Activated CD4-positive, alpha-beta T cell treated with anti-CD3 and anti-CD28 coated beads, Interleukin-2, Interleukin-6, amounts not matched to agents 100 ng/mL and 50 ng/mL, durations not matched to agents 16 hours and 8 hours (primary cell): ENCODE data around the gene FAM120A.

Experiments used
- DNase-seq: peaks from one replicate; pipeline ENCODE4 v3.0.0-alpha.2; 2020

FAM120A gene

GRCh38 chr9:93451849-93452709, 594 bp downstream of the FAM120A start:
- peak; percentile 62 for DNase-seq

- no peak for DNase-seq
These were observed 1.2 kb downstream of the FAM120A start for GRCh38 chr9:93452710-93453046.

- peak; percentile 92 for DNase-seq
These were observed 1.8 kb downstream of the FAM120A start, which contains the start of gene FAM120AOS for GRCh38 chr9:93453047-93453914. Gene FAM120AOS, minus strand, starts transcription at chr9:93453581. Its CDS starts 872 bp downstream, at chr9:93452709.

- no peak for DNase-seq
These were observed 4.5 kb downstream of the FAM120A start for GRCh38 chr9:93456022-93456421.

- peak; percentile 28 for DNase-seq
These were observed 5.0 kb downstream of the FAM120A start for GRCh38 chr9:93456504-93456903.

GRCh38 chr9:93457006-93457405, 5.5 kb downstream of the FAM120A start:
- no peak for DNase-seq

GRCh38 chr9:93458712-93459111, 7.2 kb downstream of the FAM120A start:
- no peak for DNase-seq

- no peak for DNase-seq
These were observed 8.0 kb downstream of the FAM120A start for GRCh38 chr9:93459432-93459847.

- DNase-seq = no peak
These were observed 9.4 kb downstream of the FAM120A start for GRCh38 chr9:93460689-93461413.

GRCh38 chr9:93461414-93461743, 9.9 kb downstream of the FAM120A start:
- DNase-seq = no peak

- no peak for DNase-seq
These were observed 10.3 kb downstream of the FAM120A start for GRCh38 chr9:93461821-93462220.

- peak; percentile 52 for DNase-seq
These were observed 12.3 kb downstream of the FAM120A start for GRCh38 chr9:93463638-93464248.

- DNase-seq = no peak
These were observed 12.9 kb downstream of the FAM120A start for GRCh38 chr9:93464395-93464794.

GRCh38 chr9:93464876-93465275, 13.4 kb downstream of the FAM120A start:
- DNase-seq = no peak

GRCh38 chr9:93465855-93466254, 14.4 kb downstream of the FAM120A start:
- DNase-seq = no peak

- no peak for DNase-seq
These were observed 15.1 kb downstream of the FAM120A start for GRCh38 chr9:93466416-93467061.

- DNase-seq = peak; percentile 32
These were observed 15.6 kb downstream of the FAM120A start for GRCh38 chr9:93467062-93467416.

- no peak for DNase-seq
These were observed 16.0 kb downstream of the FAM120A start for GRCh38 chr9:93467462-93467861.

- DNase-seq = no peak
These were observed 17.4 kb downstream of the FAM120A start for GRCh38 chr9:93468763-93469456.

- no peak for DNase-seq
These were observed 18.9 kb downstream of the FAM120A start for GRCh38 chr9:93470391-93470790.

GRCh38 chr9:93471124-93471523, 19.6 kb downstream of the FAM120A start:
- DNase-seq = no peak

- no peak for DNase-seq
These were observed 21.9 kb downstream of the FAM120A start for GRCh38 chr9:93473411-93473810.
